HG02571 (cell line): ENCODE data around the gene PIH1D2.
A peak's percentile ranks its signal among the peaks of the same experiment; 100 is the strongest.
"Not testable (repeated sequence)": the region's sequence is repeated elsewhere in the genome, so short reads cannot be mapped to it uniquely, and the experiment has no call there.

Experiments used
- ATAC-seq: cut with Tn5 transposase; IDR thresholded peaks from one replicate; pipeline ENCODE4 v1.9.1; 2021; ENCODE audit warnings: mild to moderate bottlenecking, moderate library complexity; ENCODE audit not compliant: unreplicated experiment

PIH1D2 gene

DNA sequence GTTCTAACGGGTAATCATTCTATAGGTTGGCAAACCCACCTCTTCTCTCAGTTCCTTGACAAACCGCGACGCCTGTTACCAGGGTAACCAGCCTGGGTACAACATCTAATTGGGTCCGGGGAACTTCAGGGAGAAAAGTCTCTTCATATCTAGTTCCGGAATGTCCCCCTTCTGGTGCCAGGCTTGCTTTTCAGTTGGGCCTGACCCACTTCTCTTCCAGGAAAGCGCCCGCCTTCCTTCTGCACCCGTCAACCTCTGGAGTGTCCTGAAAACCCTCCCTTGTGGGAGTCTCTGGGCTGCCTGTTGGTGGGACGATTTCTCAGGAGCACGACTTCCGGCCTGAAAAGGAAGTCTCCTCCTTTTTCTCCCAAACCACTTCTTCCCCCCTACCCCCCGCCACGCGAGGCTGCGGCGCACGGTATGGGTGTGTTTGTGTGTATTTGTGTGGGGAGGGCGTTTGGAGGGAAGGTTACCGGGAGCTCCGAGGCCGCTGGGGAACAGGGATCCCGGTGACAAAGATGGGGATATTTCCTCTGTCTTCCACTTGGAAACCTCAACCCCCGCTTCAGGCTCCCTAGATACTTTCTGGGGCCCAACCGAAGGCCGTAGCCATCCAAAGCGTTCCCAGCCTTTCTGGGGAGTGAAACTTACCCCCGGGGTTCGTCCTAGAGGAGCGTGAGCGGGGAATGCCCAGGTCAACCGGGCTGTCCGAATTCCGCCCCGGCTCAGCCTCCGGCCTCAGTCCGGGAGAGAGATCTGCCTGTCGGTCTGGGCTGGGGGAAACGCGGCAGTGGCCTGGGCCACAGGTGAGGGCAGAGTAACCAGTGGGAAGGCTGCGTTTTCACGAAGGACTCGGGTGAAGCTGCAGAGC lies at the start of gene PIH1D2, which contains the start of gene NKAPD1:
PIH1D2 (minus strand) TSS at position 77 of the 871 bp plus-strand sequence. CDS start 843 bp downstream, outside the sequence.
NKAPD1 (plus strand) TSS at position 359 of the 871 bp plus-strand sequence. CDS start 1,276 bp downstream, outside the sequence.
- ATAC-seq: peak; percentile 80

GRCh38 chr11:112123129-112123528 lies 49.3 kb upstream of the PIH1D2 start:
- no peak for ATAC-seq

- no peak for ATAC-seq
Observed at GRCh38 chr11:112121981-112122615, 48.3 kb upstream of the PIH1D2 start.

- no peak for ATAC-seq
Observed at GRCh38 chr11:112118176-112118575, 44.4 kb upstream of the PIH1D2 start.

DNA sequence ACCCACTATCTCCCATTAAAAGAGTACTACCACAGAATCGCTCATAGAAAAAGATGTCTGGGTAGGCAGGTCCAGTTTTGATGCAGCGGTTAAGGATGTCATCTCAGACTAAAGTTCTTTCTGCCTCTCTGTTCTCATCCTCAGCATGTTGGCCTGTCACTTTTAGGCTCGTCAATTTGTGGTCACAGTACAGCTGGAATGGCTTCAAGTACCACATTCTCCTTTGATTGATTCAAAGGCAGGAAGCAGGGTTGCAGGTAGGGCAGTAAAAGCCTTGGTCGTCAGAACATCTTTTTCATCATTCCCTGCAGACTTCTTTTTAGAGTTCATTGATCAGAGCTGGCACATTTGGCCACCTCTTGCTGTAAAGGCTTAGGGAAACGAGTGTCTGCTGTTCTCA lies 41.6 kb upstream of the PIH1D2 start:
- ATAC-seq: no peak

DNA sequence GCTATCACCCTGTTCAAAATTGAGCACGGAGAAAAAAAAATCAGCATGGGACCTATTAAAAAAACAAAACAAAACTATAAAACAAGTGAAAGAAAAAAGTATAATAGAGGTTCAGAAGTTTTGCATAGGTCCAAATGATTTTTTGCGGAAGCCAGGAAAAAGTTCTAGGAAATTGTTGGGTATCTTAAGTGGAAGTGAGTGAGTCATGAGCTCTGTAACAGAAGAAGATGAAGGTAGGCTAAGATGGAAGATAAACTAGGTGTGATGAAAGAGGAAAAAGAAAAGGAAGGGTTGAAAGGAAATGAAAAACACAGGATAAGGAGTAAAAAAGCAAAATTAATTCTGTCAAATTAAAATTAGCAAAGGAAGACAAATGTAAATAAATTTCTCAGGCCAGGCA lies 40.6 kb upstream of the PIH1D2 start:
- no peak for ATAC-seq

GRCh38 chr11:112113539-112114457 lies 40.0 kb upstream of the PIH1D2 start:
- peak; percentile 53 for ATAC-seq

GRCh38 chr11:112106070-112106469 lies 32.3 kb upstream of the PIH1D2 start:
- ATAC-seq: no peak

GRCh38 chr11:112103446-112103845 lies 29.6 kb upstream of the PIH1D2 start:
- no peak for ATAC-seq

GRCh38 chr11:112100462-112100861 lies 26.6 kb upstream of the PIH1D2 start:
- ATAC-seq: no peak

- ATAC-seq: no peak
Observed at GRCh38 chr11:112097734-112098528, 24.1 kb upstream of the PIH1D2 start.

GRCh38 chr11:112096194-112096593 lies 22.4 kb upstream of the PIH1D2 start:
- ATAC-seq: no peak

GRCh38 chr11:112095302-112095701 lies 21.5 kb upstream of the PIH1D2 start:
- ATAC-seq: not testable (repeated sequence)

GRCh38 chr11:112087212-112087611 lies 13.4 kb upstream of the PIH1D2 start:
- ATAC-seq: peak; percentile 5

DNA sequence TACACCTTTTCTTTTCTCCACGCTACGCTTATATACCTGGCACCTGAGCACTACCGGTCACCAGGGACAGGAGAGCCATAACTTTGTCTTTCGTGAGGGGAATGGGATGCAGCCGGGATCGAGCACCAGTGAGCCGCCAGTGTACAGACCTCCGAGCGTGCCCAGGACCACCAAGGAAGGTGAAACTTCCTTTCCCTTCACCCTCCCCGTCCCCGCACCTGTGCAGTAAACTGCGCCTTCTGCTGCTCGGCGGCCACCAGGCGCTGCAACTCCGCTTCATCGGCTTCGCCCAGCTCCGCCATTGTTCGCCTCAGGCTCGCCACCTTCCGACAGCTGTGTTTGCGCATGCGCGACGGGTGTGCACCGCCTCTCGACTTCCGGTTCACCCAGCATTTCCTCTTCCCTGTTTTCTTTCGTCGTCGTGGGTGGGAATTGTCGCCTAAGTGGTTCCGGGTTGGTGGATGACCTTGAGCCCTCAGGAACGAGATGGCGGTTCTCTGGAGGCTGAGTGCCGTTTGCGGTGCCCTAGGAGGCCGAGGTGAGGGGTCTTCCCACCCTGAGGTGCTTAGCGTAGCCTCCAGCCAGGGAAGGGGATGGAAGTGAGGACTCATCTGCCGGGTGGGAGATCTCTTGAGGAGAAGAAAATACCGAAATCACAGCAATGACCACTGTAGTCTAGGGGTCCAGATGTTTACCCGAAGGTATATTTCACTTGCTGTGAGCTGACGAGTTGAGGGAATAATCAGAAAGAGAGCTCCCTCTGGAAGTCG lies 12.8 kb upstream of the PIH1D2 start, which contains the start of the genes SDHD and TIMM8B:
SDHD (plus strand) TSS at position 452 of the 770 bp plus-strand sequence; CDS start at position 487, 35 bp downstream.
TIMM8B (minus strand) TSS at position 335 of the 770 bp plus-strand sequence; CDS start at position 302, 33 bp downstream.
- ATAC-seq: peak; percentile 87

DNA sequence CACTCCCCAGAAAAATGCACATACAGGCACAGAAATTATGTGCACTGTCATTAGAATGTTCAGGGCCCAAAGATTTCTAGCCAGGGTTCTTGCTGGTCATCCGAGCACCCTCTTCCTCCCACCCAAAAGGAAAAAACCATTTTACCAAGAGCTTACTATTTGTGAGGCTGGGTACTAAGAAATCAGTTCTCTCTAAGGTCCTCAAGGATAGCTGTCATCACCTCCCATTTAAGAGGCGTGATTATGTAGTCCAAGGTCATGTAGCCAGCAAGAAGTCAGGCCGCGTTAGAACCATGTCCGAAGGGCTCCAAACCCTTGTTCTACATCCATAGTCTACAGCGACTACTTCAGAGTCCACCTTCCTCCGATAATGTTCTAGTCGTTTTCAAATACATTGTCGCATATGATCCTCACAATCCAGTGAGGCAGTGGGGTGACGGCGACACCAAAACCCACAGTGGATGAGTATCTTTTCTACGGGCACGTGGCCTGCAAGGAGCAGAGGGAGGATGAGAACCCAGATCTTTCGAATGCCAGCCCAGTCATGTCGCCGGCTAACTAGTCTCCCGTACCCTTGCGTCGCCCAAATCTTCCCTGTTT lies 12.1 kb upstream of the PIH1D2 start:
- ATAC-seq: peak; percentile 32

DNA sequence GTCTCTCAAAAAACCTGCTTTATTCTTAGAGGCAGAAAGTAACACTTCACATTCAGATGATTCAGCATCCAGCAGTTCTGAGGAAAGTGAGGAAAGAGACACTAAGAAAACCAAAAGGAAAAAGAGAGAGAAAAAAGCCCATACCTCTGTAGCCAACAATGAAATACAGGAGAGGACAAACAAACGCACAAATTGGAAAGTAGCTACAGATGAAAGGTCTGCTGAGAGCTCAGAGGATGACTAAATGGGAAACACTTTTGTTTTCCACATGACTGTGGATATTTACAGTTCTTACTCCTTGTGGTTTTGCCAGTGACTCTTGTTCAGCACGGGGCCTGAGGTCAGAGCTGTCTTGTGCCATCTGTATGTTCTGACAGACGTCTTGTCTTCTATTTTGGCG lies 8.9 kb upstream of the PIH1D2 start:
- ATAC-seq: no peak

- no peak for ATAC-seq
Observed at GRCh38 chr11:112062923-112063322, 10.9 kb downstream of the PIH1D2 start.

- ATAC-seq: no peak
Observed at GRCh38 chr11:112058103-112058502, 15.7 kb downstream of the PIH1D2 start.
